Bronchial epithelial cell (primary cell): ENCODE results near the gene SSTR5. TPM values are rescaled to one million over a fixed set of nuclear protein-coding genes. Genes with fewer than 3 reads are reported as not detected.

Experiments used
- DNase-seq: peaks from one replicate; pipeline ENCODE4 v3.0.0-alpha.2; 2010; ENCODE audit warnings: low read depth
- FAIRE-seq: peaks from 2 replicates; lab custom pipeline; 2011; peaks lifted over from hg19 to GRCh38; lab: Jason Lieb, UNC
- H3K27me3 ChIP-seq: 2 replicates; pipeline ENCODE4 v1.5.1; 2011; ENCODE audit warnings: low read length; ENCODE audit not compliant: control insufficient read depth, insufficient read depth
- H3K36me3 ChIP-seq: 2 replicates; pipeline ENCODE4 v1.5.1; 2011; ENCODE audit warnings: low read length; ENCODE audit not compliant: control insufficient read depth, insufficient read depth
- H3K4me3 ChIP-seq: 2 replicates; pipeline ENCODE4 v1.5.1; 2011; ENCODE audit warnings: mild to moderate bottlenecking, low read depth, low read length, control low read depth
- CTCF ChIP-seq: IDR thresholded peaks from 2 replicates; pipeline ENCODE4 v1.5.1; 2011; ENCODE audit warnings: mild to moderate bottlenecking, moderate library complexity, low read length, control low read depth, inconsistent platforms; ENCODE audit not compliant: insufficient read depth, severe bottlenecking
- total RNA-seq: library from RNA; depleted of rRNA; stranded (reverse); fragments of >200 nt; gene quantifications from 2 replicates; pipeline ENCODE4 v1.2.1, GENCODE V29; 2014

SSTR5 gene
- total RNA-seq, 1 donor from 2014 or later: not detected

GRCh38 chr16:1054660-1055556, 17.6 kb upstream of the SSTR5 start:
- DNase-seq: peak; percentile 1
- Histone ChIP-seq H3K4me3 (no peak overlapping the region), H3K36me3 (no peaks in the 10 kb centered on the region), H3K27me3 (no peaks in the 10 kb centered on the region)
- TF ChIP-seq CTCF: peak; percentile 60
- FAIRE-seq: no peak

GRCh38 chr16:1055557-1055924, 17.0 kb upstream of the SSTR5 start:
- H3K4me3 ChIP-seq: no peak overlapping the region
- H3K36me3 ChIP-seq: no peaks in the 10 kb centered on the region
- no peaks in the 10 kb centered on the region for H3K27me3 ChIP-seq
- no peak for FAIRE-seq
- TF ChIP-seq CTCF: no peak
- no peak for DNase-seq

- no peak for FAIRE-seq
These were observed 16.4 kb upstream of the SSTR5 start for GRCh38 chr16:1056196-1056595.

GRCh38 chr16:1057252-1057932, 15.2 kb upstream of the SSTR5 start:
- Histone ChIP-seq H3K4me3 (no peak overlapping the region), H3K36me3 (no peaks in the 10 kb centered on the region), H3K27me3 (no peaks in the 10 kb centered on the region)
- DNase-seq (no peak), FAIRE-seq (no peak)
- TF ChIP-seq CTCF: peak; percentile 65

More at GRCh38 chr16:1056196-1056595, 16.4 kb upstream of the SSTR5 start:
- no peaks in the 10 kb centered on the region for H3K36me3 ChIP-seq
- no peak overlapping the region for H3K4me3 ChIP-seq
- no peak for DNase-seq
- no peak for TF ChIP-seq CTCF
- no peaks in the 10 kb centered on the region for H3K27me3 ChIP-seq

- Histone ChIP-seq H3K27me3 (no peaks in the 10 kb centered on the region), H3K4me3 (no peak overlapping the region), H3K36me3 (no peaks in the 10 kb centered on the region)
- DNase-seq: no peak
- TF ChIP-seq CTCF: no peak
- no peak for FAIRE-seq
These were observed 14.3 kb upstream of the SSTR5 start for GRCh38 chr16:1058216-1058615.
